Activated CD8-positive, alpha-beta memory T cell treated with anti-CD3 and anti-CD28 coated beads for 4 hours (primary cell): ENCODE results near the gene RAPGEF5.

Experiments
- DNase-seq, 2 donors: peaks; one replicate each; pipeline ENCODE4 v3.0.0-alpha.2; 2020; ENCODE audit warnings: low read depth in 2 of 2

The RAPGEF5 gene

GRCh38 chr7:22356701-22357310 is at the start of gene RAPGEF5:
RAPGEF5 (minus strand) TSS chr7:22357154; CDS start chr7:22357060, 94 bp downstream.
- no peak for DNase-seq

GRCh38 chr7:22406715-22407114 is 49.8 kb upstream of the RAPGEF5 start:
- DNase-seq: no peak

- DNase-seq: no peak
These were observed 47.6 kb upstream of the RAPGEF5 start for GRCh38 chr7:22404421-22405023.

- DNase-seq: no peak
These were observed 46.4 kb upstream of the RAPGEF5 start for GRCh38 chr7:22403344-22403743.

GRCh38 chr7:22402250-22402649 is 45.3 kb upstream of the RAPGEF5 start:
- DNase-seq: no peak

GRCh38 chr7:22400936-22401553 is 44.1 kb upstream of the RAPGEF5 start:
- no peak for DNase-seq

- no peak for DNase-seq
These were observed 43.3 kb upstream of the RAPGEF5 start for GRCh38 chr7:22400150-22400814.

- DNase-seq: no peak
These were observed 42.6 kb upstream of the RAPGEF5 start for GRCh38 chr7:22399546-22399945.

- no peak for DNase-seq
These were observed 42.1 kb upstream of the RAPGEF5 start for GRCh38 chr7:22399091-22399490.

- no peak for DNase-seq
These were observed 41.0 kb upstream of the RAPGEF5 start for GRCh38 chr7:22397981-22398380.

- no peak for DNase-seq
These were observed 38.3 kb upstream of the RAPGEF5 start for GRCh38 chr7:22395222-22395621.

- no peak for DNase-seq
These were observed 37.8 kb upstream of the RAPGEF5 start for GRCh38 chr7:22394739-22395138.

- no peak for DNase-seq
These were observed 37.2 kb upstream of the RAPGEF5 start for GRCh38 chr7:22393913-22394729.

- DNase-seq: no peak
These were observed 33.6 kb upstream of the RAPGEF5 start for GRCh38 chr7:22390516-22390915.

GRCh38 chr7:22389892-22390291 is 32.9 kb upstream of the RAPGEF5 start:
- DNase-seq: no peak

- no peak for DNase-seq
These were observed 30.6 kb upstream of the RAPGEF5 start for GRCh38 chr7:22387583-22387982.

- no peak for DNase-seq
These were observed 29.9 kb upstream of the RAPGEF5 start for GRCh38 chr7:22386865-22387264.

- no peak for DNase-seq
These were observed 29.4 kb upstream of the RAPGEF5 start for GRCh38 chr7:22386206-22386858.

- DNase-seq: no peak
These were observed 28.4 kb upstream of the RAPGEF5 start for GRCh38 chr7:22385326-22385725.

- no peak for DNase-seq
These were observed 23.4 kb upstream of the RAPGEF5 start for GRCh38 chr7:22380333-22380732.

GRCh38 chr7:22378199-22378980 is 21.4 kb upstream of the RAPGEF5 start:
- DNase-seq: no peak
